HepG2 (cell line): ENCODE results near the gene GNG7. TPM values are rescaled to one million over a fixed set of nuclear protein-coding genes. Genes with fewer than 3 reads are reported as not detected.

Source experiments
- ATAC-seq: fragments of 200-7000 bp; cut with Tn5 transposase; 3 replicates; pipeline ENCODE4 v1.9.1; 2020; ENCODE audit warnings: mild to moderate bottlenecking, moderate library complexity
- BruUV-seq: library from RNA; stranded (reverse); fragments of 400-500 nt; replicated peaks from 2 replicates; lab custom pipeline; 2021; lab: Mats Ljungman, UMichigan
- CTCF ChIA-PET: fragments of 300-600 bp; formaldehyde crosslinking; extraction: SDS; loops from one replicate; lab custom pipeline; 2021; ENCODE audit warnings: low total read pairs, inconsistent platforms, low intra/inter-chr PET ratio; lab: Yijun Ruan, JAX
- POLR2A ChIA-PET: fragments of 350-600 bp; sonication (Branson Sonifier 250); formaldehyde crosslinking; loops from one replicate; lab custom pipeline; 2020; ENCODE audit warnings: antibody characterized with exemption, inconsistent platforms; lab: Yijun Ruan, JAX
- DNase-seq: peaks from one replicate; pipeline ENCODE4 v3.0.0-alpha.2; 2015; ENCODE audit warnings: low spot score
- FAIRE-seq: peaks from 3 replicates; lab custom pipeline; 2011; peaks lifted over from hg19 to GRCh38; lab: Jason Lieb, UNC
- H2AFZ ChIP-seq: one replicate; pipeline ENCODE4 v1.6.1; 2011; ENCODE audit warnings: low read length, inconsistent platforms
- H3K27ac ChIP-seq: fragments of 300-600 bp; 3 replicates; pipeline ENCODE4 v1.8.0; 2011; ENCODE audit warnings: mixed run types, mild to moderate bottlenecking, mixed read lengths, low read length, inconsistent platforms; ENCODE audit not compliant: insufficient read depth; ENCODE audit errors: extremely low read length
- H3K27me3 ChIP-seq, 2 experiments: fragments of 200-600 bp in 1 of 2; 2 replicates in 1 of 2; 3 replicates in 1 of 2; pipeline versions ENCODE4 v1.6.0 to v1.8.0; 2011; ENCODE audit warnings: low read length in 2 of 2, mild to moderate bottlenecking in 2 of 2, moderate library complexity in 2 of 2, inconsistent platforms in 1 of 2; ENCODE audit not compliant: insufficient read depth in 2 of 2, control insufficient read depth in 1 of 2
- H3K36me3 ChIP-seq, 2 experiments: fragments of 200-600 bp in 1 of 2; replicated peaks in 1 of 2; 2 replicates in 1 of 2; 3 replicates in 1 of 2; pipeline versions ENCODE4 v1.5.1 to v1.8.0; 2011; ENCODE audit warnings: low read length in 2 of 2, inconsistent platforms in 1 of 2; ENCODE audit not compliant: insufficient read depth in 2 of 2, control insufficient read depth in 1 of 2
- H3K4me1 ChIP-seq: 2 replicates; pipeline ENCODE4 v1.5.1; 2012; ENCODE audit warnings: low read length, inconsistent platforms; ENCODE audit not compliant: insufficient read depth
- H3K4me2 ChIP-seq: 2 replicates; pipeline ENCODE4 v1.6.0; 2011; ENCODE audit warnings: low read depth, low read length, inconsistent platforms
- H3K4me3 ChIP-seq, 3 experiments: fragments of 200-600 bp in 1 of 3; sonication (generic), shearing (Covaris generic) in 1 of 3; replicated peaks in 1 of 3; 2 replicates each; pipeline ENCODE4 v1.5.1; 2011 to 2016; ENCODE audit warnings: low read length in 3 of 3, inconsistent platforms in 2 of 3, low read depth in 2 of 3, mild to moderate bottlenecking in 2 of 3, control low read depth in 1 of 3, mixed read lengths in 1 of 3; ENCODE audit not compliant: insufficient read depth in 1 of 3
- H3K79me2 ChIP-seq: one replicate; pipeline ENCODE4 v1.6.1; 2011; ENCODE audit warnings: low read length, inconsistent platforms; ENCODE audit not compliant: insufficient read depth
- H3K9ac ChIP-seq: 2 replicates; pipeline ENCODE4 v1.6.0; 2011; ENCODE audit warnings: mild to moderate bottlenecking, low read depth, low read length, inconsistent platforms; ENCODE audit not compliant: insufficient read depth
- H3K9me3 ChIP-seq: 2 replicates; pipeline ENCODE4 v1.5.1; 2012; ENCODE audit warnings: mild to moderate bottlenecking, low read length
- H4K20me1 ChIP-seq: 2 replicates; pipeline ENCODE4 v1.6.0; 2011; ENCODE audit warnings: inconsistent platforms, mild to moderate bottlenecking, low read length, moderate library complexity; ENCODE audit not compliant: insufficient read depth
- CEBPB ChIP-seq: IDR thresholded peaks from 2 replicates; pipeline ENCODE4 v1.6.1; 2011; ENCODE audit warnings: low read depth, low read length, improper control_type of control experiment, borderline replicate concordance
- MAFF ChIP-seq: IDR thresholded peaks from 2 replicates; pipeline ENCODE4 v1.6.1; 2011; ENCODE audit warnings: low read depth, low read length, improper control_type of control experiment
- MAFK ChIP-seq, 2 experiments: IDR thresholded peaks in 1 of 2; conservative IDR thresholded peaks in 1 of 2; 2 replicates each; pipeline ENCODE4 v1.6.1; 2011; ENCODE audit warnings: improper control_type of control experiment in 2 of 2, low read length in 2 of 2
- NKX3-1 ChIP-seq: sonication (generic); formaldehyde crosslinking; IDR thresholded peaks from 2 replicates; pipeline ENCODE4 v1.5.0; 2020; ENCODE audit warnings: missing genetic modification reagents
- ZNF251 ChIP-seq: sonication (generic); formaldehyde crosslinking; IDR thresholded peaks from 2 replicates; pipeline ENCODE4 v1.9.0; 2021; ENCODE audit warnings: mild to moderate bottlenecking, missing genetic modification reagents
- WGBS: methylation state at CpG from one replicate; pipeline ENCODE4 v1.1.6; 2017; ENCODE audit warnings: low lambda C conversion rate; 5-methylcytosine and 5-hydroxymethylcytosine counted together
- in situ Hi-C: cut with HindIII; loops from 2 replicates; pipeline ENCODE4 v1.10.0; 2017; ENCODE audit warnings: low pct_unique_long_range_greater_than_20kb; ENCODE audit not compliant: extremely low pct_ligation_motif_present
- intact Hi-C: fragments of 100-400 bp; cut with micrococcal nuclease; formaldehyde crosslinking; loops from one replicate; pipeline ENCODE4 v1.10.0; 2022; ENCODE audit not compliant: unreplicated experiment
- polyA plus RNA-seq, 8 experiments: library from polyadenylated mRNA; depleted of rRNA in 3 of 8; stranded (reverse) in 7 of 8; unstranded in 1 of 8; fragments of >200 nt; fragmentation: Illumina TruSeq in 4 of 8; extraction: Trizol in 4 of 8; gene quantifications; 2 replicates each; pipeline versions ENCODE4 v1.2.1 to v1.2.3, GENCODE V29; 2011 to 2016; ENCODE audit warnings: low read depth in 4 of 8, missing spikeins in 1 of 8, mixed read lengths in 1 of 8; ENCODE audit not compliant: insufficient read depth in 1 of 8
- total RNA-seq, 5 experiments: library from RNA; depleted of rRNA; stranded (reverse); fragments of >200 nt; fragmentation: Illumina TruSeq; extraction: Trizol; gene quantifications; 2 replicates each; pipeline ENCODE4 v1.2.3, GENCODE V29; 2016; ENCODE audit warnings: low read depth in 1 of 5
- TF ChIP-seq, protein P1 (sequence below): sonication (generic); formaldehyde crosslinking; IDR thresholded peaks from 2 replicates; pipeline ENCODE4 v1.5.1; 2020; ENCODE audit warnings: missing genetic modification reagents, mild to moderate bottlenecking, borderline replicate concordance

The GNG7 gene
- total and polyA plus RNA-seq, 2 of the 13 experiments (the other 11 are each of a cell fraction or from before 2014, with no cell fraction given) = 1.4 to 3.3 TPM

DNA sequence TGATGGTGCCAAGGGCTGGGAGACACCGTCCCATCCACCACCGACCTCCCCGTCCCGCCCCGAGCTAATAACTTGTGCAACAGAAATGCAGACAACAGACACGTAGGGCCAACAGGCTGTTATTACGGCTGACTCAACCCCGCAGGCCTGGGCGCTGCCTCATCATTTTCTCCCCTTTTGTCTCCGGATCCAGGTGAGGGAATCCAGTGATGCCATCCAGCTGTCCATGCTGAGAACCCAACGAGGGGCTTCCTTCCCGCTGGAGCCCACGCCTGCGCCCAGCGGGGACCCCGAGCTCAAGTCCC, 25.1 kb upstream of the GNG7 start:
- TF ChIP-seq NKX3-1 = no peak
- TF ChIP-seq, protein P1, sequence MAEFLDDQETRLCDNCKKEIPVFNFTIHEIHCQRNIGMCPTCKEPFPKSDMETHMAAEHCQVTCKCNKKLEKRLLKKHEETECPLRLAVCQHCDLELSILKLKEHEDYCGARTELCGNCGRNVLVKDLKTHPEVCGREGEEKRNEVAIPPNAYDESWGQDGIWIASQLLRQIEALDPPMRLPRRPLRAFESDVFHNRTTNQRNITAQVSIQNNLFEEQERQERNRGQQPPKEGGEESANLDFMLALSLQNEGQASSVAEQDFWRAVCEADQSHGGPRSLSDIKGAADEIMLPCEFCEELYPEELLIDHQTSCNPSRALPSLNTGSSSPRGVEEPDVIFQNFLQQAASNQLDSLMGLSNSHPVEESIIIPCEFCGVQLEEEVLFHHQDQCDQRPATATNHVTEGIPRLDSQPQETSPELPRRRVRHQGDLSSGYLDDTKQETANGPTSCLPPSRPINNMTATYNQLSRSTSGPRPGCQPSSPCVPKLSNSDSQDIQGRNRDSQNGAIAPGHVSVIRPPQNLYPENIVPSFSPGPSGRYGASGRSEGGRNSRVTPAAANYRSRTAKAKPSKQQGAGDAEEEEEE (CRISPR knock-in tag) = no peak
- peak; percentile 56; the same call in 1 of the 2 replicates for TF ChIP-seq CEBPB
- TF ChIP-seq MAFK (conservative IDR thresholded peaks at IDR 0.05 in 1 of 2, IDR thresholded peaks at IDR 0.05 in 1 of 2; ENCODE audit: low read length in 2 of 2) = peak; percentile 28 to 49; a peak in 1 of 4 replicates
- peak; percentile 49; the same call in 1 of the 2 replicates for TF ChIP-seq MAFF
- TF ChIP-seq ZNF251 = no peak
- FAIRE-seq (no peak), DNase-seq (no peak), ATAC-seq (peak; percentile 51)
- in situ Hi-C loops = no loop called here
- peaks cover 14 to 43% of the 10 kb centered on the region in 2 experiments for H3K27me3 ChIP-seq
- no peaks in the 10 kb centered on the region for H3K9me3 ChIP-seq
- H3K9ac ChIP-seq = no peak overlapping the region
- H2AFZ ChIP-seq = no peak overlapping the region
- 0 out of 5 replicates have a peak, but pooled peaks cover 0 to 3% of the 10 kb centered on the region in 2 experiments for H3K36me3 ChIP-seq
- H4K20me1 ChIP-seq = no peaks in the 10 kb centered on the region
- WGBS = 5% methylated on average over 4 of the region's 16 CpGs
- BruUV-seq = no TSS peak
- peak overlapping the region in 1 of 3 experiments; percentile 33; a peak in 2 of 6 replicates for H3K4me3 ChIP-seq
- ChIA-PET POLR2A (interaction anchor here (1.2 kb wide), 1 partner anchor 15 kb away, joined by 3 read pairs; no protein-coding TSS in a partner anchor), CTCF (no interaction called here)
- no peak overlapping the region for H3K27ac ChIP-seq
- intact Hi-C loops = no loop called here
- peaks cover 20% of the 10 kb centered on the region for H3K4me1 ChIP-seq
- no peaks in the 10 kb centered on the region for H3K79me2 ChIP-seq
- peak overlapping the region; percentile 52 for H3K4me2 ChIP-seq
